KMS-11 (cell line): ENCODE results near the gene LRP10.

Source experiments
- H2AFZ ChIP-seq: fragments of 200-600 bp; sonication (generic); 2 replicates; pipeline ENCODE4 v1.6.1; 2016; ENCODE audit warnings: antibody characterized with exemption, mixed run types, low read depth
- H3K27ac ChIP-seq: fragments of 200-600 bp; sonication (generic); 2 replicates; pipeline ENCODE4 v1.6.1; 2016; ENCODE audit warnings: mild to moderate bottlenecking, mixed run types
- H3K27me3 ChIP-seq: fragments of 200-600 bp; sonication (generic); 2 replicates; pipeline ENCODE4 v1.6.1; 2017; ENCODE audit warnings: mild to moderate bottlenecking, low read depth, mixed run types, moderate library complexity; ENCODE audit not compliant: insufficient read depth
- H3K36me3 ChIP-seq: fragments of 200-600 bp; sonication (generic); 2 replicates; pipeline ENCODE4 v1.6.1; 2017; ENCODE audit warnings: mild to moderate bottlenecking, mixed run types; ENCODE audit not compliant: insufficient read depth
- H3K4me1 ChIP-seq: fragments of 200-600 bp; sonication (generic); 2 replicates; pipeline ENCODE4 v1.6.1; 2016; ENCODE audit warnings: mild to moderate bottlenecking, low read depth, mixed run types; ENCODE audit not compliant: poor library complexity, severe bottlenecking
- H3K4me2 ChIP-seq: fragments of 200-600 bp; sonication (generic); 2 replicates; pipeline ENCODE4 v1.7.0; 2016; ENCODE audit warnings: mild to moderate bottlenecking, mixed run types
- H3K4me3 ChIP-seq: fragments of 200-600 bp; sonication (generic); IDR thresholded peaks from 2 replicates; pipeline ENCODE4 v1.6.1; 2017; ENCODE audit warnings: low read depth, low read length, mixed read lengths; ENCODE audit not compliant: insufficient read depth
- H3K79me2 ChIP-seq: fragments of 200-600 bp; sonication (generic); 2 replicates; pipeline ENCODE4 v1.6.1; 2016; ENCODE audit warnings: low read depth, mixed run types; ENCODE audit not compliant: insufficient read depth
- H3K9ac ChIP-seq: fragments of 200-600 bp; sonication (generic); 2 replicates; pipeline ENCODE4 v1.6.1; 2016; ENCODE audit warnings: mild to moderate bottlenecking, mixed run types
- H4K20me1 ChIP-seq: fragments of 200-600 bp; sonication (generic); 2 replicates; pipeline ENCODE4 v1.6.1; 2016; ENCODE audit warnings: mild to moderate bottlenecking, mixed run types; ENCODE audit not compliant: insufficient read depth
- TF ChIP-seq, protein P1 (sequence below): fragments of 200-600 bp; sonication (generic); conservative IDR thresholded peaks from 2 replicates; pipeline ENCODE4 v1.6.1; 2017; ENCODE audit warnings: low read depth, mild to moderate bottlenecking, antibody characterized with exemption, low read length, moderate library complexity, mixed read lengths

The LRP10 gene

DNA sequence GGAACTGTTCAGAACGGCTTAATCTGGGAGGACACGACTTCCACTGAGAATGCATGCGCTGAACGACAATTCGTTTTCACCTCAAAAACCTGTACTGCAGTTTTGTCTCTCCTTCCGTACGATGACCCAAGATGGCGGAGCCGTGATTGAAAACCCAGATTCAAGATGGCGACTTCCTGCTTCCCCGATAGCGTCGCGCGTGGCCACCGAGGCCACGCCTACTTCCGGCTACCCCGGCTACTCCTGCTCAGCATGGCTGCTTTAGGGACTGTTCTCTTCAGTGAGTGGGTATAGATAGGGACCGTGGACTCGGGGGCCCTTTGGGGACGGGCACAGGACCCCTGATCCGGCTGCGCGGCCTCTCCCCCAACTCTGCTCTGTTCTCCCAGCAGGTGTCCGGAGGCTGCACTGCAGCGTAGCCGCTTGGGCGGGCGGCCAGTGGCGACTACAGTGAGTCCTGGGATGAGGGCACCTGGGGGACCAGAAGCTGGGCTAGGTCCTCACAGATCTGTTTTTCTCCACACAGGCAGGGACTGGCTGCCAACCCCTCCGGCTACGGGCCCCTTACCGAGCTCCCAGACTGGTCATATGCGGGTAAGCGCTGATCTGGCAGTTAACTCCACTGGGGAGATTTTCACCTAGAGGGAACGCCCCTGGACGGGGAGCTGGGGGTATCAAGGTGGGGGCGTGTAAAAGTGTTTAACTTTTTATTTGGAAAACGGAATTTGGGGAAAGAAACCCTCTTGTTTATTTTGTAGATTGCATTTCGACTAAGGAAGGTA lies 41.7 kb upstream of the LRP10 start, which contains the start of gene MRPL52:
Gene MRPL52, plus strand, starts transcription at position 227 of the 782 bp plus-strand sequence. Its CDS starts 26 bp downstream, at position 253.
- Histone ChIP-seq H4K20me1 (no peaks in the 10 kb centered on the region), H3K9ac (peak within 1 kb of the TSS; percentile 96), H3K4me3 (no peak within 1 kb of the TSS), H3K79me2 (peaks cover 12% of the 10 kb centered on the region; the same call in 1 of the 2 replicates), H3K36me3 (no peaks in the 10 kb centered on the region), H3K4me2 (peak within 1 kb of the TSS; percentile 82), H3K27me3 (no peaks in the 10 kb centered on the region), H3K4me1 (peaks cover 47% of the 10 kb centered on the region), H3K27ac (peak within 1 kb of the TSS; percentile 85), H2AFZ (peak within 1 kb of the TSS; percentile 71)
- TF ChIP-seq, protein P1, sequence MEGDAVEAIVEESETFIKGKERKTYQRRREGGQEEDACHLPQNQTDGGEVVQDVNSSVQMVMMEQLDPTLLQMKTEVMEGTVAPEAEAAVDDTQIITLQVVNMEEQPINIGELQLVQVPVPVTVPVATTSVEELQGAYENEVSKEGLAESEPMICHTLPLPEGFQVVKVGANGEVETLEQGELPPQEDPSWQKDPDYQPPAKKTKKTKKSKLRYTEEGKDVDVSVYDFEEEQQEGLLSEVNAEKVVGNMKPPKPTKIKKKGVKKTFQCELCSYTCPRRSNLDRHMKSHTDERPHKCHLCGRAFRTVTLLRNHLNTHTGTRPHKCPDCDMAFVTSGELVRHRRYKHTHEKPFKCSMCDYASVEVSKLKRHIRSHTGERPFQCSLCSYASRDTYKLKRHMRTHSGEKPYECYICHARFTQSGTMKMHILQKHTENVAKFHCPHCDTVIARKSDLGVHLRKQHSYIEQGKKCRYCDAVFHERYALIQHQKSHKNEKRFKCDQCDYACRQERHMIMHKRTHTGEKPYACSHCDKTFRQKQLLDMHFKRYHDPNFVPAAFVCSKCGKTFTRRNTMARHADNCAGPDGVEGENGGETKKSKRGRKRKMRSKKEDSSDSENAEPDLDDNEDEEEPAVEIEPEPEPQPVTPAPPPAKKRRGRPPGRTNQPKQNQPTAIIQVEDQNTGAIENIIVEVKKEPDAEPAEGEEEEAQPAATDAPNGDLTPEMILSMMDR: no peak

DNA sequence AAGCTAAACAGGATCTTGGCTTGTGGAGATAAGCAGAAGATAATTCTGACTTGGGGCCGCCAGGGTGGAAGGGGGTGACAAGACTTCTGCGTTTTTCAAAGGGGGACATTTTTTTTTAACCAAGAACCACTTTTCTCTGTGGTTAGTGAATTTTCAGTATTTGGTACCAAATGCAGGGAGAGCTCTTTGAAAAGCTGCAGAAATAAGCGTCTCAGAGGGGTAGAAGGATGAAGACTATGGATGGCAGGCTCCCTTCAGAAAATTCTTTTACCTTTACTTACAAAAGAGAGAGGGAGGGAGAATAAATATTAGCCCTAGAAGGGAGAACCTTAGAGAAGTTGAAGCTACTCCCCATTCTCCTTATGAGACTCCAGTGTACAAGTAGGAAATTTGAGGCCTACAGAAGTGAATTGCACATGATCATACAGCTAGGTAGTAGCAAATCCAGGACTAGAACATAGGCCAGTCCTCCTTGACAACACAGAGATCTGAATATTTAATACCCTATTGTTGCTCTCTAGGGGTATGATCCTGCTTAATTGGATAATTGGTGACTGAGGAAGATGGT lies 41.0 kb upstream of the LRP10 start:
- Histone ChIP-seq H2AFZ (peak overlapping the region; percentile 71), H3K36me3 (no peaks in the 10 kb centered on the region), H3K27ac (peak overlapping the region; percentile 85), H3K4me3 (no peak overlapping the region), H3K4me2 (peak overlapping the region; percentile 82), H3K4me1 (peaks cover 45% of the 10 kb centered on the region), H3K27me3 (no peaks in the 10 kb centered on the region), H3K79me2 (peaks cover 12% of the 10 kb centered on the region; the same call in 1 of the 2 replicates), H4K20me1 (no peaks in the 10 kb centered on the region), H3K9ac (peak overlapping the region; percentile 96)
- TF ChIP-seq, protein P1: no peak

DNA sequence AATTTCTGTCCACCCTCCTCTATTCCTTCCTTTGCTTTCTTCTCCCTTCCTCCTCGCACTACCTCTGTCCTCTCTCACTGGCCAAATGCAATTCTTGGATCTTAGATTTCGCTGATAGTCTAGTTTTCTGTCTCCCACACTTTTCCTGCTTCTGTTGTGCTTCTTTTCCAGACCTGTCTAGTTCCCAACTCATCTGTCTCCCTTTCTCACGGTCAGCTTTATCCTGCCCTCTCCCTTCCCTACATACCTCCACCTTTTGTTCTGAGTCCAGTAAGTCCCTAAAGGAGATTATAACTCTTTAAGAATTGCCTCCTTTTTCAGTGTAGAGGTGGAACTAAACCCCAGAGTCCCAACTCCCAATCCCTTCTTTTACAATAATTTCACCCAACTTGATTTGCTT lies 36.0 kb upstream of the LRP10 start:
- no peaks in the 10 kb centered on the region for H3K36me3 ChIP-seq
- H3K27me3 ChIP-seq: no peaks in the 10 kb centered on the region
- no peak overlapping the region for H2AFZ ChIP-seq
- H3K9ac ChIP-seq: no peak overlapping the region
- H3K4me3 ChIP-seq: no peak overlapping the region
- peaks cover 4% of the 10 kb centered on the region; the same call in 1 of the 2 replicates for H3K79me2 ChIP-seq
- H4K20me1 ChIP-seq: no peaks in the 10 kb centered on the region
- TF ChIP-seq, protein P1: no peak
- no peak overlapping the region for H3K4me2 ChIP-seq
- no peak overlapping the region for H3K27ac ChIP-seq
- peaks cover 34% of the 10 kb centered on the region for H3K4me1 ChIP-seq

DNA sequence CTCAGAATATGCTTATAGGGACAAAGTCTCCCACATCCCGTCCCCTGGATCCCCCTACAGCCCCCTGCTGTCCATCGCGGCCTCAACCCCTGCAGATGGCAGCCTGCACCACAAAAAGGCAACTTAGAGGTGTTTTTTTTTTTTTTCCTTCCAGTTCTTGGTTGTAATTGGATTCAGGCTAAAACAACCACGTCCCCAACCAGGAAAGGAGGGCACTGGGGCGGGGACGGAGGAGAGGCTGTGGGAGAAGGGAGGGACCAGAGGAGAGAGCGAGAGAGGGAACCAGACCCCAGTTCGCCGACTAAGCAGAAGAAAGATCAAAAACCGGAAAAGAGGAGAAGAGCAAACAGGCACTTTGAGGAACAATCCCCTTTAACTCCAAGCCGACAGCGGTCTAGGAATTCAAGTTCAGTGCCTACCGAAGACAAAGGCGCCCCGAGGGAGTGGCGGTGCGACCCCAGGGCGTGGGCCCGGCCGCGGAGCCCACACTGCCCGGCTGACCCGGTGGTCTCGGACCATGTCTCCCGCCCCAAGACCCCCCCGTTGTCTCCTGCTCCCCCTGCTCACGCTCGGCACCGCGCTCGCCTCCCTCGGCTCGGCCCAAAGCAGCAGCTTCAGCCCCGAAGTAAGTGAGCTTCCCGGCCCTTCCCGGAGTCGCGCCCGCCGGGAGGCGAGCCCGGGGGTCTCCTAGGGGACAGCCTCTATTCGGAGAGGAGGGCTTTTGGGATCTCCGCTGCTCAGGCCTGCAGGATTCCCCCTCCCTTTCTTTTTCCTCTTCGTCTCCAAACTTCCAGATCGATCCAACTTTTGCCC lies 35.0 kb upstream of the LRP10 start, which contains the start of gene MMP14:
Gene MMP14, plus strand, starts transcription at position 285 of the 813 bp plus-strand sequence. Its CDS starts 233 bp downstream, at position 518.
- H3K27ac ChIP-seq: no peak within 1 kb of the TSS
- H3K36me3 ChIP-seq: no peaks in the 10 kb centered on the region
- H3K9ac ChIP-seq: no peak within 1 kb of the TSS
- H3K4me2 ChIP-seq: no peak within 1 kb of the TSS
- H3K4me3 ChIP-seq: no peak within 1 kb of the TSS
- H3K4me1 ChIP-seq: peaks cover 25% of the 10 kb centered on the region
- no peaks in the 10 kb centered on the region for H3K27me3 ChIP-seq
- H4K20me1 ChIP-seq: no peaks in the 10 kb centered on the region
- TF ChIP-seq, protein P1: no peak
- H3K79me2 ChIP-seq: no peaks in the 10 kb centered on the region
- H2AFZ ChIP-seq: no peak within 1 kb of the TSS
